Stimulated activated CD4-positive, alpha-beta T cell treated with anti-CD3 and anti-CD28 coated beads, Interleukin-12 subunit alpha, Interleukin-12 subunit beta, amount 100 ng/mL, for 24 hours (primary cell): ENCODE data around the gene PHACTR2.
"Not testable (repeated sequence)": the region's sequence is repeated elsewhere in the genome, so short reads cannot be mapped to it uniquely, and the experiment has no call there.

Experiments
- DNase-seq, 2 experiments: peaks; one replicate each; pipeline ENCODE4 v3.0.0-alpha.2; 2020; ENCODE audit warnings: low read depth in 2 of 2

Gene PHACTR2

GRCh38 chr6:143698329-143698728 is 20.6 kb downstream of the PHACTR2 start:
- no peak for DNase-seq

GRCh38 chr6:143698759-143699429 is 21.1 kb downstream of the PHACTR2 start:
- no peak for DNase-seq

- no peak for DNase-seq
Measured at GRCh38 chr6:143699430-143699825, 21.7 kb downstream of the PHACTR2 start.

GRCh38 chr6:143700684-143701348 is 23.1 kb downstream of the PHACTR2 start:
- DNase-seq: no peak

GRCh38 chr6:143701349-143702234 is 23.8 kb downstream of the PHACTR2 start:
- DNase-seq: no peak

- no peak for DNase-seq
Measured at GRCh38 chr6:143705569-143705968, 27.8 kb downstream of the PHACTR2 start.

- DNase-seq: no peak
Measured at GRCh38 chr6:143707697-143708096, 29.9 kb downstream of the PHACTR2 start.

- no peak for DNase-seq
Measured at GRCh38 chr6:143708889-143709288, 31.1 kb downstream of the PHACTR2 start.

- no peak for DNase-seq
Measured at GRCh38 chr6:143711714-143712113, 33.9 kb downstream of the PHACTR2 start.

GRCh38 chr6:143718472-143718871 is 40.7 kb downstream of the PHACTR2 start:
- no peak for DNase-seq

GRCh38 chr6:143721642-143722041 is 43.9 kb downstream of the PHACTR2 start:
- no peak for DNase-seq

- no peak for DNase-seq
Measured at GRCh38 chr6:143724876-143725275, 47.1 kb downstream of the PHACTR2 start.

- DNase-seq: no peak
Measured at GRCh38 chr6:143726015-143726647, 48.4 kb downstream of the PHACTR2 start.

- DNase-seq: no peak
Measured at GRCh38 chr6:143727035-143727434, 49.3 kb downstream of the PHACTR2 start.

- no peak for DNase-seq
Measured at GRCh38 chr6:143731789-143732188, 54.0 kb downstream of the PHACTR2 start.

GRCh38 chr6:143732536-143732935 is 54.8 kb downstream of the PHACTR2 start:
- no peak for DNase-seq

- DNase-seq: no peak
Measured at GRCh38 chr6:143733510-143733909, 55.7 kb downstream of the PHACTR2 start.

- no peak for DNase-seq
Measured at GRCh38 chr6:143734641-143735063, 56.9 kb downstream of the PHACTR2 start.

GRCh38 chr6:143738072-143738690 is 60.4 kb downstream of the PHACTR2 start:
- not testable (repeated sequence) for DNase-seq

GRCh38 chr6:143739341-143739851 is 61.6 kb downstream of the PHACTR2 start:
- no peak for DNase-seq

- no peak for DNase-seq
Measured at GRCh38 chr6:143740213-143740612, 62.4 kb downstream of the PHACTR2 start.
